SK-N-SH (cell line): ENCODE results near the gene GRK1.

ENCODE experiments used
- CTCF ChIP-seq: fragments of 200-600 bp; sonication (generic); IDR thresholded peaks from 2 replicates; pipeline ENCODE4 v1.6.1; 2017; ENCODE audit warnings: antibody characterized with exemption, mild to moderate bottlenecking, moderate library complexity
- EP300 ChIP-seq, 2 experiments: IDR thresholded peaks; 2 replicates each; pipeline versions ENCODE4 v1.4.0 to v1.6.1; 2012; ENCODE audit warnings: borderline replicate concordance in 1 of 2, low read depth in 1 of 2, low read length in 1 of 2
- EZH2phosphoT487 ChIP-seq: fragments of 200-600 bp; sonication (generic); IDR thresholded peaks from 2 replicates; pipeline ENCODE4 v1.6.1; 2017; ENCODE audit warnings: low read depth, mixed run types, mild to moderate bottlenecking, antibody characterized with exemption, moderate library complexity, borderline replicate concordance
- JUND ChIP-seq: IDR thresholded peaks from 2 replicates; pipeline ENCODE4 v1.4.0; 2012
- MXI1 ChIP-seq: IDR thresholded peaks from 2 replicates; pipeline ENCODE4 v1.6.1; 2012; ENCODE audit warnings: mild to moderate bottlenecking, low read depth, low read length, improper control_type of control experiment
- RFX5 ChIP-seq: IDR thresholded peaks from 2 replicates; pipeline ENCODE4 v1.6.1; 2012; ENCODE audit warnings: mild to moderate bottlenecking, improper control_type of control experiment, low read length
- TAF1 ChIP-seq: IDR thresholded peaks from 2 replicates; pipeline ENCODE4 v1.6.1; 2012; ENCODE audit warnings: low read depth, mild to moderate bottlenecking, low read length, moderate library complexity, borderline replicate concordance
- USF2 ChIP-seq: fragments of 150-350 bp; IDR thresholded peaks from 2 replicates; pipeline ENCODE4 v1.6.1; 2017; ENCODE audit warnings: antibody characterized with exemption, low read length, low read depth, borderline replicate concordance
- YY1 ChIP-seq: IDR thresholded peaks from 2 replicates; pipeline ENCODE4 v1.4.0; 2012; ENCODE audit warnings: low read depth, mild to moderate bottlenecking
- TF ChIP-seq, protein P1 (sequence below): IDR thresholded peaks from 2 replicates; pipeline ENCODE4 v1.6.1; 2012; ENCODE audit warnings: mild to moderate bottlenecking, low read depth, low read length, moderate library complexity
- TF ChIP-seq, protein P2 (sequence below): IDR thresholded peaks from 2 replicates; pipeline ENCODE4 v1.4.0; 2012; ENCODE audit warnings: low read depth, borderline replicate concordance

DNA sequence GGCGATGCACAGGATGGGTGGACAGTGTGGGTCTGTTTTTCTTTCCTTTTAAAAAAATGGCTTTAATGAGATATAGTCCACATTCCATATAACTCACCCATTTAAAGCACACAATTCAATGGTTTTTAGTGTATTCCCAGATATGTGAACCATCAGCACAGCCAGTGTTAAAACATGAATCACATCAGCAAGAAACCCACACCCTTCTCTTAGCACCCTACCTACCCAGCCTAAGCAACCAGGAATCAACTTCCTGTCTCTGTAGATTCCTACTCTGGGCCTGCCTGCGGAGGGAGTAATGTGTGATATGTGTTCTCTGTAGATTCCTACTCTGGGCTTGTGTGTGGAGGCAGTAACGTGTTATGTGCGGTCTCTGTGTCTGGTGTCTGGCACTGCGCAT lies 103.9 kb downstream of the GRK1 start:
- no peak for TF ChIP-seq EZH2phosphoT487
- no peak for TF ChIP-seq YY1
- no peak for TF ChIP-seq CTCF
- TF ChIP-seq USF2, result no peak
- TF ChIP-seq RFX5, result no peak
- TF ChIP-seq TAF1, result no peak
- TF ChIP-seq EP300 (IDR thresholded peaks at IDR 0.05; ENCODE audit: borderline replicate concordance in 1 of 2, low read depth in 1 of 2, low read length in 1 of 2), result no peak
- TF ChIP-seq, protein P1, sequence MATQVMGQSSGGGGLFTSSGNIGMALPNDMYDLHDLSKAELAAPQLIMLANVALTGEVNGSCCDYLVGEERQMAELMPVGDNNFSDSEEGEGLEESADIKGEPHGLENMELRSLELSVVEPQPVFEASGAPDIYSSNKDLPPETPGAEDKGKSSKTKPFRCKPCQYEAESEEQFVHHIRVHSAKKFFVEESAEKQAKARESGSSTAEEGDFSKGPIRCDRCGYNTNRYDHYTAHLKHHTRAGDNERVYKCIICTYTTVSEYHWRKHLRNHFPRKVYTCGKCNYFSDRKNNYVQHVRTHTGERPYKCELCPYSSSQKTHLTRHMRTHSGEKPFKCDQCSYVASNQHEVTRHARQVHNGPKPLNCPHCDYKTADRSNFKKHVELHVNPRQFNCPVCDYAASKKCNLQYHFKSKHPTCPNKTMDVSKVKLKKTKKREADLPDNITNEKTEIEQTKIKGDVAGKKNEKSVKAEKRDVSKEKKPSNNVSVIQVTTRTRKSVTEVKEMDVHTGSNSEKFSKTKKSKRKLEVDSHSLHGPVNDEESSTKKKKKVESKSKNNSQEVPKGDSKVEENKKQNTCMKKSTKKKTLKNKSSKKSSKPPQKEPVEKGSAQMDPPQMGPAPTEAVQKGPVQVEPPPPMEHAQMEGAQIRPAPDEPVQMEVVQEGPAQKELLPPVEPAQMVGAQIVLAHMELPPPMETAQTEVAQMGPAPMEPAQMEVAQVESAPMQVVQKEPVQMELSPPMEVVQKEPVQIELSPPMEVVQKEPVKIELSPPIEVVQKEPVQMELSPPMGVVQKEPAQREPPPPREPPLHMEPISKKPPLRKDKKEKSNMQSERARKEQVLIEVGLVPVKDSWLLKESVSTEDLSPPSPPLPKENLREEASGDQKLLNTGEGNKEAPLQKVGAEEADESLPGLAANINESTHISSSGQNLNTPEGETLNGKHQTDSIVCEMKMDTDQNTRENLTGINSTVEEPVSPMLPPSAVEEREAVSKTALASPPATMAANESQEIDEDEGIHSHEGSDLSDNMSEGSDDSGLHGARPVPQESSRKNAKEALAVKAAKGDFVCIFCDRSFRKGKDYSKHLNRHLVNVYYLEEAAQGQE, result no peak
- TF ChIP-seq JUND, result no peak
- TF ChIP-seq, protein P2, sequence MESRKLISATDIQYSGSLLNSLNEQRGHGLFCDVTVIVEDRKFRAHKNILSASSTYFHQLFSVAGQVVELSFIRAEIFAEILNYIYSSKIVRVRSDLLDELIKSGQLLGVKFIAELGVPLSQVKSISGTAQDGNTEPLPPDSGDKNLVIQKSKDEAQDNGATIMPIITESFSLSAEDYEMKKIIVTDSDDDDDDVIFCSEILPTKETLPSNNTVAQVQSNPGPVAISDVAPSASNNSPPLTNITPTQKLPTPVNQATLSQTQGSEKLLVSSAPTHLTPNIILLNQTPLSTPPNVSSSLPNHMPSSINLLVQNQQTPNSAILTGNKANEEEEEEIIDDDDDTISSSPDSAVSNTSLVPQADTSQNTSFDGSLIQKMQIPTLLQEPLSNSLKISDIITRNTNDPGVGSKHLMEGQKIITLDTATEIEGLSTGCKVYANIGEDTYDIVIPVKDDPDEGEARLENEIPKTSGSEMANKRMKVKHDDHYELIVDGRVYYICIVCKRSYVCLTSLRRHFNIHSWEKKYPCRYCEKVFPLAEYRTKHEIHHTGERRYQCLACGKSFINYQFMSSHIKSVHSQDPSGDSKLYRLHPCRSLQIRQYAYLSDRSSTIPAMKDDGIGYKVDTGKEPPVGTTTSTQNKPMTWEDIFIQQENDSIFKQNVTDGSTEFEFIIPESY, result no peak
- TF ChIP-seq MXI1, result no peak
